ENCODE results near the gene FKBP1B. TPM values are rescaled to one million over a fixed set of nuclear protein-coding genes. Genes with fewer than 3 reads are reported as not detected.

FKBP1B gene
- polyA plus RNA-seq, 2 of the 4 experiments (the other 2 are of a cell fraction), result 8.5 to 16.1 TPM

GRCh38 chr2:24015562-24016375 lies 33.8 kb upstream of the FKBP1B start (continued):
- TF ChIP-seq TFCP2L1 (CRISPR knock-in tag; IDR thresholded peaks at IDR 0.05) (no peak), EP300 (IDR thresholded peaks at IDR 0.05) (peak; percentile 76 to 77; a peak in 3 of 5 replicates), POLR2A (IDR thresholded peaks at IDR 0.05; ENCODE audit: low read length) (0 out of 2 replicates have a peak, but pooled peaks have one; percentile 6), RCOR1 (IDR thresholded peaks at IDR 0.05; ENCODE audit: low read depth, low read length) (no peak), FOSL2 (IDR thresholded peaks at IDR 0.05) (peak; percentile 95), FOSL2 (CRISPR knock-in tag; IDR thresholded peaks at IDR 0.05) (peak; percentile 96), ZSCAN20 (CRISPR knock-in tag; IDR thresholded peaks at IDR 0.05) (no peak), SMC3 (IDR thresholded peaks at IDR 0.05) (peak; percentile 30; the same call in 2 of the 3 replicates), CEBPB (IDR thresholded peaks at IDR 0.05) (peak; percentile 98 to 99)

GRCh38 chr2:24016376-24016761 lies 33.2 kb upstream of the FKBP1B start:
- Histone ChIP-seq H3K4me3 (peak overlapping the region; percentile 5; the same call in 1 of the 3 replicates), H3K4me1 (peaks cover 68% of the 10 kb centered on the region), H3K4me2 (peak overlapping the region; percentile 78), H3K9me3 (no peaks in the 10 kb centered on the region), H3K27ac (peak overlapping the region; percentile 86 to 94)
- peak; percentile 39 to 42 for ATAC-seq
- TF ChIP-seq E2F6 (IDR thresholded peaks at IDR 0.05; ENCODE audit: borderline replicate concordance, low read depth), result 0 out of 2 replicates have a peak, but pooled peaks have one; percentile 1
- no peak for TF ChIP-seq RCOR1 (IDR thresholded peaks at IDR 0.05; ENCODE audit: low read depth, low read length)
- TF ChIP-seq PBX3 (IDR thresholded peaks at IDR 0.05), result no peak
- peak in 1 of 2 experiments; percentile 34 for DNase-seq (ENCODE audit: low read depth in 1 of 2, low spot score in 1 of 2)
- WGBS (ENCODE audit: missing lambda C conversion rate), result 62% methylated on average over 9 of the region's 9 CpGs
- CTCF ChIA-PET, result interaction anchor here (0.8 to 1.6 kb wide), 5 partner anchors 11 to 183 kb away, joined by 3 to 7 read pairs (median 3); partner anchors contain the start of gene ATAD2B
- POLR2A ChIA-PET, result interaction anchor here (1.1 to 2.2 kb wide), 5 partner anchors 31 to 89 kb away, joined by 3 to 19 read pairs (median 7); partner anchors contain the start of genes ATAD2B, SF3B6 and WDCP
- FAIRE-seq, result no peak

- ChIA-PET CTCF (interaction anchor here (1.1 kb wide), 1 partner anchor 183 kb away, joined by 3 read pairs; no protein-coding TSS in a partner anchor), POLR2A (interaction anchor here (1.1 to 2.2 kb wide), 2 partner anchors 30 to 67 kb away, joined by 3 to 10 read pairs; partner anchors contain the start of gene WDCP)
- H3K4me1 ChIP-seq, result peaks cover 64% of the 10 kb centered on the region
- H3K4me2 ChIP-seq, result peak overlapping the region; percentile 78
- FAIRE-seq, result no peak
- no peak overlapping the region for H3K4me3 ChIP-seq
- no peak for TF ChIP-seq ZFP36 (IDR thresholded peaks at IDR 0.05; ENCODE audit: borderline replicate concordance, partially characterized antibody)
- TF ChIP-seq ELK1 (IDR thresholded peaks at IDR 0.05; ENCODE audit: low read depth, low read length), result no peak
- TF ChIP-seq EHF (CRISPR knock-in tag; IDR thresholded peaks at IDR 0.05), result no peak
- no peak for TF ChIP-seq BHLHE40 (IDR thresholded peaks at IDR 0.05; ENCODE audit: low read depth, low read length)
- TF ChIP-seq PHF8 (IDR thresholded peaks at IDR 0.05; ENCODE audit: borderline replicate concordance, low read depth), result no peak
- no peak for TF ChIP-seq FOXS1 (CRISPR knock-in tag; IDR thresholded peaks at IDR 0.05)
- TF ChIP-seq HEYL (CRISPR knock-in tag; IDR thresholded peaks at IDR 0.05), result no peak
- TF ChIP-seq CBX2 (IDR thresholded peaks at IDR 0.05; ENCODE audit: borderline replicate concordance, low read depth), result no peak
- TF ChIP-seq FOSB (CRISPR knock-in tag; IDR thresholded peaks at IDR 0.05), result no peak
- no peak for TF ChIP-seq MAZ (IDR thresholded peaks at IDR 0.05; ENCODE audit: borderline replicate concordance, low read depth, low read length)
- TF ChIP-seq RFX5 (IDR thresholded peaks at IDR 0.05), result no peak
- TF ChIP-seq HOXA7 (CRISPR knock-in tag; IDR thresholded peaks at IDR 0.05), result no peak
- TF ChIP-seq USF2 (IDR thresholded peaks at IDR 0.05), result no peak
- no peak for TF ChIP-seq EHMT2 (IDR thresholded peaks at IDR 0.05; ENCODE audit: low read depth)
- no peak for TF ChIP-seq CHD4 (IDR thresholded peaks at IDR 0.05; ENCODE audit: borderline replicate concordance)
- TF ChIP-seq NR3C1 (IDR thresholded peaks at IDR 0.05), result no peak
- TF ChIP-seq POLR2A (IDR thresholded peaks at IDR 0.05; ENCODE audit: low read length), result no peak
- TF ChIP-seq RAD21 (conservative IDR thresholded peaks at IDR 0.05 in 1 of 2, IDR thresholded peaks at IDR 0.05 in 1 of 2), result no peak
- TF ChIP-seq POLR2AphosphoS2 (conservative IDR thresholded peaks at IDR 0.05; ENCODE audit: low read length), result no peak
- no peak for TF ChIP-seq JUNB (IDR thresholded peaks at IDR 0.05)
- H3K9me3 ChIP-seq, result no peaks in the 10 kb centered on the region
- 93% methylated on average over 31 of the region's 35 CpGs for WGBS (ENCODE audit: missing lambda C conversion rate)
- H3K27ac ChIP-seq, result peak overlapping the region; percentile 86 to 94
- ATAC-seq, result no peak
- no peak for DNase-seq (ENCODE audit: low read depth in 1 of 2, low spot score in 1 of 2)
Observed at GRCh38 chr2:24016853-24017703, 32.5 kb upstream of the FKBP1B start.

Data from A549 (cell line).